Caco-2 (cell line): Measurements from ENCODE around the gene KSR2. TPM values are rescaled to one million over a fixed set of nuclear protein-coding genes. Genes with fewer than 3 reads are reported as not detected.

Source experiments
- BruUV-seq: library from RNA; stranded (reverse); fragments of 400-500 nt; replicated peaks from 2 replicates; lab custom pipeline; 2021; lab: Mats Ljungman, UMichigan
- CTCF ChIA-PET: fragments of 300-600 bp; sonication (Branson Sonifier 250); formaldehyde crosslinking; loops from one replicate; lab custom pipeline; 2022; ENCODE audit warnings: antibody characterized with exemption; lab: Charles Lee
- POLR2A ChIA-PET: fragments of 300-600 bp; sonication (Branson Sonifier 250); formaldehyde crosslinking; loops from one replicate; lab custom pipeline; 2022; ENCODE audit warnings: antibody characterized with exemption; lab: Charles Lee
- DNase-seq, 2 experiments: peaks; one replicate each; pipeline versions ENCODE4 v3.0.0 to v3.0.0-alpha.2; 2020 to 2022
- H3K27me3 ChIP-seq: replicated peaks from 2 replicates; pipeline ENCODE4 v1.6.0; 2011; ENCODE audit warnings: low read length; ENCODE audit not compliant: control insufficient read depth, insufficient read depth
- H3K36me3 ChIP-seq: 2 replicates; pipeline ENCODE4 v1.5.1; 2011; ENCODE audit warnings: low read length; ENCODE audit not compliant: control insufficient read depth, insufficient read depth
- H3K4me1 ChIP-seq: fragments of 250-450 bp; sonication (Bioruptor Pico); 2 replicates; pipeline ENCODE4 v1.5.1; 2020; ENCODE audit warnings: mild to moderate bottlenecking
- H3K4me3 ChIP-seq: 2 replicates; pipeline ENCODE4 v1.5.1; 2011; ENCODE audit warnings: low read depth, mild to moderate bottlenecking, control low read depth, low read length
- H3K9me3 ChIP-seq: fragments of 250-450 bp; sonication (Bioruptor Pico); 2 replicates; pipeline ENCODE4 v1.5.1; 2020; ENCODE audit warnings: mild to moderate bottlenecking, moderate library complexity
- H3K27ac Mint-ChIP-seq: one replicate; pipeline ENCODE4 v1.8.0; 2022; ENCODE audit warnings: mixed read lengths; ENCODE audit not compliant: unreplicated experiment
- H3K27me3 Mint-ChIP-seq: one replicate; pipeline ENCODE4 v1.8.0; 2022; ENCODE audit warnings: mixed read lengths; ENCODE audit not compliant: insufficient read depth, unreplicated experiment
- H3K36me3 Mint-ChIP-seq: one replicate; pipeline ENCODE4 v1.8.0; 2022; ENCODE audit warnings: mild to moderate bottlenecking, mixed read lengths; ENCODE audit not compliant: insufficient read depth, unreplicated experiment
- H3K4me1 Mint-ChIP-seq: one replicate; pipeline ENCODE4 v1.8.0; 2022; ENCODE audit warnings: low read depth, mixed read lengths; ENCODE audit not compliant: unreplicated experiment
- H3K4me3 Mint-ChIP-seq: one replicate; pipeline ENCODE4 v1.8.0; 2022; ENCODE audit warnings: mild to moderate bottlenecking, moderate library complexity, mixed read lengths; ENCODE audit not compliant: unreplicated experiment
- H3K9me3 Mint-ChIP-seq: one replicate; pipeline ENCODE4 v1.8.0; 2022; ENCODE audit warnings: mixed read lengths; ENCODE audit not compliant: unreplicated experiment
- intact Hi-C: fragments of 100-400 bp; cut with micrococcal nuclease; formaldehyde crosslinking; loops from one replicate; pipeline ENCODE4 v1.10.0; 2022; ENCODE audit not compliant: unreplicated experiment
- total RNA-seq: library from RNA; stranded (reverse); gene quantifications from 2 replicates; pipeline ENCODE4 v1.2.3, GENCODE V29; 2022
- TF ChIP-seq, protein P1 (sequence below), 2 experiments: fragments of 200-600 bp in 1 of 2; IDR thresholded peaks; 1 replicate in 1 of 2; 2 replicates in 1 of 2; pipeline versions ENCODE4 v1.5.1 to v1.8.0; 2011 to 2022; ENCODE audit warnings: antibody characterized with exemption in 1 of 2, control low read depth in 1 of 2, inconsistent platforms in 1 of 2, low read depth in 1 of 2, low read length in 1 of 2, mild to moderate bottlenecking in 1 of 2, moderate library complexity in 1 of 2; ENCODE audit not compliant: insufficient read depth in 1 of 2, severe bottlenecking in 1 of 2, unreplicated experiment in 1 of 2

KSR2 gene
- total RNA-seq, 1 experiment from 2014 or later, result 0.66 TPM

GRCh38 chr12:117540011-117540410, 428.8 kb downstream of the KSR2 start:
- Mint-ChIP-seq H3K9me3 (peaks cover 9% of the 10 kb centered on the region), H3K4me1 (no peaks in the 10 kb centered on the region), H3K27ac (no peak overlapping the region), H3K4me3 (no peak overlapping the region), H3K27me3 (peaks cover 6% of the 10 kb centered on the region), H3K36me3 (no peaks in the 10 kb centered on the region)
- CTCF ChIA-PET, result no interaction called here
- H3K9me3 ChIP-seq, result no peaks in the 10 kb centered on the region
- TF ChIP-seq, protein P1, sequence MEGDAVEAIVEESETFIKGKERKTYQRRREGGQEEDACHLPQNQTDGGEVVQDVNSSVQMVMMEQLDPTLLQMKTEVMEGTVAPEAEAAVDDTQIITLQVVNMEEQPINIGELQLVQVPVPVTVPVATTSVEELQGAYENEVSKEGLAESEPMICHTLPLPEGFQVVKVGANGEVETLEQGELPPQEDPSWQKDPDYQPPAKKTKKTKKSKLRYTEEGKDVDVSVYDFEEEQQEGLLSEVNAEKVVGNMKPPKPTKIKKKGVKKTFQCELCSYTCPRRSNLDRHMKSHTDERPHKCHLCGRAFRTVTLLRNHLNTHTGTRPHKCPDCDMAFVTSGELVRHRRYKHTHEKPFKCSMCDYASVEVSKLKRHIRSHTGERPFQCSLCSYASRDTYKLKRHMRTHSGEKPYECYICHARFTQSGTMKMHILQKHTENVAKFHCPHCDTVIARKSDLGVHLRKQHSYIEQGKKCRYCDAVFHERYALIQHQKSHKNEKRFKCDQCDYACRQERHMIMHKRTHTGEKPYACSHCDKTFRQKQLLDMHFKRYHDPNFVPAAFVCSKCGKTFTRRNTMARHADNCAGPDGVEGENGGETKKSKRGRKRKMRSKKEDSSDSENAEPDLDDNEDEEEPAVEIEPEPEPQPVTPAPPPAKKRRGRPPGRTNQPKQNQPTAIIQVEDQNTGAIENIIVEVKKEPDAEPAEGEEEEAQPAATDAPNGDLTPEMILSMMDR (IDR thresholded peaks at IDR 0.05; ENCODE audit: insufficient read depth in 1 of 2, low read depth in 1 of 2, low read length in 1 of 2, severe bottlenecking in 1 of 2, unreplicated experiment in 1 of 2), result no peak
- no peaks in the 10 kb centered on the region for H3K4me1 ChIP-seq
- H3K36me3 ChIP-seq, result no peaks in the 10 kb centered on the region
- no peak overlapping the region for H3K4me3 ChIP-seq
- peaks cover 1% of the 10 kb centered on the region for H3K27me3 ChIP-seq
- BruUV-seq, result no TSS peak
- POLR2A ChIA-PET, result no interaction called here
- DNase-seq, result no peak
- intact Hi-C loops, result no loop called here

- intact Hi-C loops, result no loop called here
- H3K27me3 ChIP-seq, result peaks cover 1% of the 10 kb centered on the region
- TF ChIP-seq, protein P1 (IDR thresholded peaks at IDR 0.05; ENCODE audit: insufficient read depth in 1 of 2, low read depth in 1 of 2, low read length in 1 of 2, severe bottlenecking in 1 of 2, unreplicated experiment in 1 of 2), result no peak
- H3K9me3 ChIP-seq, result no peaks in the 10 kb centered on the region
- BruUV-seq, result no TSS peak
- Mint-ChIP-seq H3K9me3 (peaks cover 6% of the 10 kb centered on the region), H3K4me3 (no peak overlapping the region), H3K4me1 (no peaks in the 10 kb centered on the region), H3K27ac (no peak overlapping the region), H3K36me3 (no peaks in the 10 kb centered on the region), H3K27me3 (peaks cover 8% of the 10 kb centered on the region)
- no peak for DNase-seq
- no peaks in the 10 kb centered on the region for H3K36me3 ChIP-seq
- no peaks in the 10 kb centered on the region for H3K4me1 ChIP-seq
- ChIA-PET CTCF (no interaction called here), POLR2A (no interaction called here)
- H3K4me3 ChIP-seq, result no peak overlapping the region
Observed at GRCh38 chr12:117538926-117539325, 429.9 kb downstream of the KSR2 start.

DNA sequence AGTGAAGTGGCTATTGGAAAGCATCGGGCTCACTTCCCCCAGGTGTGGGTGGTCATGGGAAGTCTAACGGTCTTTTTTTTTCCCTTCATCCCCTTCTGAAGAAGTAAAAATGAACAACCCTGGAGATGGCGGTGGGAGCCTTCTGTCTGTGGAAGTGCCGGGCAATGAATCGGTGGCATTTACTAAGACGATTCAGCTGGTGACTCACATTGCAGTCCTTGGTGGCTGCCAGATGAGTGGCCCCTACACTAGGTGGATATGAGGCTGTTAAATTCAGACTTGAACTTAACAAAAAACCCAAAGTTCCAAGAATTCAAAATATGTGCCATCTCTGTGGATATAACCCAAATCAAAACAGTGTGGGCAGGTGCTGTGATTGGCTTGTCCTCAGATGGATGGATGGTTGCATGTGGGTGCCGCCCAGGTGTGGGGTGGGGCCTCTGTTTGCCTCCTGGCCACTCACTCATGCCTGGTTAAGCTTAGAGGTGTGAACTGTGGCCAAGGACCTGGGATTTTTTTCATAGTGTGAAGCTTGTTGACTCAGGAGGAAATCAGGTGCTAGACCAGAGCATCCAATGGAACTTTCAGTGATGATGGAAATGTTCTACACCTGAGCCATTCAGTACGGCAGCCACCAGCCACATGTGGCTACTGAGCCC, 430.6 kb downstream of the KSR2 start:
- Mint-ChIP-seq H3K27ac (no peak overlapping the region), H3K9me3 (no peaks in the 10 kb centered on the region), H3K36me3 (no peaks in the 10 kb centered on the region), H3K4me1 (no peaks in the 10 kb centered on the region), H3K4me3 (no peak overlapping the region), H3K27me3 (peaks cover 8% of the 10 kb centered on the region)
- ChIA-PET CTCF (no interaction called here), POLR2A (no interaction called here)
- DNase-seq, result no peak
- TF ChIP-seq, protein P1 (IDR thresholded peaks at IDR 0.05; ENCODE audit: insufficient read depth in 1 of 2, low read depth in 1 of 2, low read length in 1 of 2, severe bottlenecking in 1 of 2, unreplicated experiment in 1 of 2), result no peak
- intact Hi-C loops, result no loop called here
- Histone ChIP-seq H3K36me3 (no peaks in the 10 kb centered on the region), H3K27me3 (peaks cover 1% of the 10 kb centered on the region), H3K9me3 (no peaks in the 10 kb centered on the region), H3K4me1 (no peaks in the 10 kb centered on the region), H3K4me3 (no peak overlapping the region)
- no TSS peak for BruUV-seq
